Fibroblast of peridontal ligament (primary cell): ENCODE data around the gene PLEKHG4B.
A peak's percentile ranks its signal among the peaks of the same experiment; 100 is the strongest.

Experiments
- DNase-seq: peaks from one replicate; pipeline ENCODE4 v3.0.0-alpha.2; 2010; ENCODE audit errors: extremely low read depth

The PLEKHG4B gene

DNA sequence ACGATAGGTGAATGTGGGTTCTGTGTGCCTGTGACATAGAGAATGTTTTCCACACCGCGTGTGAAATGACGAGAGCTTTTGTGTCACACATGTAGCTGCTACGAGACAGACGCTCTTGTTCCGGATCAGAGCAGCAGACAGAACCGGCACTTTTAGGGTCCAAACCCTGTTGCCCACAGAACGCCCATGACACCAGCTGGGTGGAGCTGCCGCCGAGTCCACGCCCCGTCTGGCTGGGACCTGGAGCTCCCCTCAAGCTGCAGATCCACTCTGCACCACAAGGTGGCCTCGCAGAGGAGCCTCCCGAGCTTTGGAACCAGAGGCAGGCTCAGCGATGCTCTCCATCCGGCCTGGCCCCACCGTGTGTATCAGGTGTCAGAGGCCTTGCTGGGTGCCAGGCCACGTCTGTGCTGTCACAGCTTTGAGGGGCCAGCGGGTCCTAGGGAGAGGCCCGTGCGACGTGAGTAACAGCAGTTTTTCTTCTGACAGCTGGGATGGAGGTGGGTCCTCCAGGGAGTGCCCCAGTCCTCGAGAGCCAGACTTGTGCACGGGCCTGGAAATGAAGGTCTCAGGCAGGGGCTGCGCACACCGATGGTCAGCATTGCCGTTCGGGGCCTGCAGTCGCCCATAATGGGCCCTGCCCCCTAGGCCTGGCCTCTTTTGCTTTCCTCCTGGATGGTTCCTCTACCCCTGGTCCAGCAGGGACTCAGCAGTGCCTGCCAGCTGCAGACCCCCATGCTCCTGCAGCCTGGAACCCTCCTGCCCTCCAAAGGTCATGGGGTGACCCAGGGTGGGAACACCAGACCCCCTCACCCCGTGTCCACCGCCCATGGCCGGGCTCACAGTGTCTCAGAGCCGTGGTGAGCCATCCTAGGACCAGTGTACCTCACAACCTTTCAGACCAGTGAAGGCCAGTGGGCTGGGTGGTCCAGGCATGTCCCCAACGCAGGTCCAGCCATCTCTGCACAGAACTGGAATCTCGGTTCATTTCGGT, 96.8 kb downstream of the PLEKHG4B start:
- DNase-seq, result peak; percentile 76

DNA sequence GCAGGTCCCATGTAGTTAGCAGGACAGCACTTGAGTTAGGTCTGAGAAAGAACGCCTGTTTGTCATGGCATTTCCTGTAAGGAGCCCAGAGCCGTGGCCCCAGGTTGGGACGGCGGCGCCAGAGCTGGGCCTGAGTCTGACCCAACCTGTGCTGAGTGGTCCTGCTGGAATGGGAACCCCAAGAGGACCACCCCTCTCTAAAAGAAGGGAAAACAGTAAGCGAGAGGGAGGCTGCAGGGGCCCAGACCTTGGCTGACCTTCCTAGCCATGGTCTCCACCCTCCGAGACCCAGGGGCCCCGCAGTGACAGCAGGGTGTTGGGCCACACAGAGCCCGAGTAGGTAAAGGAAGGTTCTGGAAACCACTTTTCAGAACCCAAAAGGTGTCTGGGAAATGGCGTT, 97.5 kb downstream of the PLEKHG4B start:
- no peak for DNase-seq

DNA sequence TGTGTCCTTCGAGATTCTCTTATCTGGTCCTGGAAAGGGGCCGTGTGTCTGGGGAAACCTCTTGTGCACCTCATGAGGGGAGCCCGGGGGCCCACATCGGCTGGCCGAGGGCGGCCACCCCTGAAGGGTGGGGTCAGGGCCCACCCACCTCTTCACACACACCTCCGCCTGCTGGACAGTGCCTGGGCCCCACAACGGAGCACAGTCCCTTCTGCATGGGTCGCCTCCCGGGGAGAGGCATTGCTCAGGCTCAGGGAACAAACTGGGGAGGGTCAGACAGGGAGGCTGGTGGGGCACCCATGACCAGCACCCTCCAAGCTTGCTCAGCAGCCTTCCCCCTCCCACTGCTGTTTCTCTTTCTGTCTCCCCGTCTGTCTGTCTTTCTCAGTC, 98.0 kb downstream of the PLEKHG4B start:
- no peak for DNase-seq

DNA sequence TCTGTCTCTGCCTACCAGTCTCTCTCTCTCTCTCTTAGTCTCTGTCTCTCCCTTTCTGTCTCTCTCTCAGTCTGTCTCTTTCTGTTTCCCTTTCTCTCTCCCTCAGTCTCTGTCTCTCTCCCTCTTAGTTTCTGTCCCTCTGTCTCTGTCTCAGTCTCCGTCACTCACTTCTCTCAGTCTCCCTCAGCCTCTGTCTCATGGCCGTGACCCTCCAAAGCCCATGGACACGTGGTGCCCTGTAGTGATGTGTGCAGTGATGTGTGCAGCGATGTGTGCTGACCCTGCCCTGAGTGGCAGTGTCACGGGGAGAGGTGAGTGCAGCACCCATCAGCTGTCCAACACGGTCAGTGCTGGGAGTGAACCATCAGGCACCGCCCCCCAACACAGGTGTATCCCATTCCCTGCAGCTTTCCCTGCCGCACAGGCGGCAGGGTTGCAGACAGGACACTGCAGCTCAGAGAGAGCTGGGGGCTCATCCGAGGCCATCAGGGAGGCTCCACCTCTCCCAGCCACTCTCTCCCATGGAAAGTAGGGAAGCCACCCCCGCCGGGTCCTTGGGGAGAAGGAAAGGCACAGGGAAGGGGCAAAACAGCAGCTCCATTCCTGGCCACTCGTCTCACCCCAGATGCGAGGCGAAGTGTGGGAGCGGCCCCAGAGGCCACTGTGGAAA, 98.5 kb downstream of the PLEKHG4B start:
- no peak for DNase-seq

DNA sequence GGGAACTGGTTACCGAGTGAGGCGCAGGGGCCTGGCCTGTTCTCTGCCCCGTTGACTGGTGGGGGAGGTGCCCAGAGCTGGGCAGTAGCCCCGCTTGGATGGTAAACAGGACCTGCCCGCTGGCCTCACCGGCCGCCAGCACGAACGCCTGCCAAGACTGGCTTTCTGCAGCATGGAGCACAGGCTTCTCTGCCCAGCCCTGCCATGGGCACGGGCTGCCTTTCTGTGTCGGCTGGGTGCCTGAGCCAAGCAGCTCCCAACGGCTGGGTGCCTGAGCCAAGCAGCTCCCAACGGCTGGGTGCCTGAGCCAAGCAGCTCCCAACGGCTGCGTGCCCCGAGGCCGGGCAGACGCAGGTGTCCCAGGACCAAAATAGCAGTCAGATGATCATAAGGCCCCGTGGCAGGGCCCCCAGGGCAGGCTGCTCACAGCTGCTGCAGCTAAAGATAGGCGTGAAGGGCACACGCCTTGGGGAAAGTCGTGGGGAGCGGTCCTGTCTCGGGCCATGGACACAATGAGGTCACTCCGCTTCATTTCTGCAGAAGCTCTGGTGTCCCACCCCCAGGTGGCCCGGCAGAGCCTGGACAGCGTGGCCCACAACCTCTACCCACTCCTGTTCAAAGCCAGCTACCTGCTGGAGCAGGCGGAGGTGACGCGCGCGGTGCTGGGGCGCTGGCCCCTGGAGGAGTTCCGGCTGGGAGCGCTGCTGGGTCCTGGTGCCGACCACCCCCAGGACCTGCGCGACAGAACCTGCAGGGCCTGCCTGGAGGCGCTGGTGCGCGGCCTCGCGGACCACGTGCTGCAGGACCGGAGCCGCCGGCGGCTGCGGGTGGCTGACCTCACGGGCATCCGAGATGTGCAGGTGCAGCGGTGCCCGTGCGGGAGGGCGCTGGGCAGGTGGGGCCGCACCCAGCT, 99.3 kb downstream of the PLEKHG4B start, which contains the start of gene LRRC14B:
LRRC14B (plus strand) TSS at position 460 of the 913 bp plus-strand sequence; CDS start at position 504, 44 bp downstream.
- no peak for DNase-seq

DNA sequence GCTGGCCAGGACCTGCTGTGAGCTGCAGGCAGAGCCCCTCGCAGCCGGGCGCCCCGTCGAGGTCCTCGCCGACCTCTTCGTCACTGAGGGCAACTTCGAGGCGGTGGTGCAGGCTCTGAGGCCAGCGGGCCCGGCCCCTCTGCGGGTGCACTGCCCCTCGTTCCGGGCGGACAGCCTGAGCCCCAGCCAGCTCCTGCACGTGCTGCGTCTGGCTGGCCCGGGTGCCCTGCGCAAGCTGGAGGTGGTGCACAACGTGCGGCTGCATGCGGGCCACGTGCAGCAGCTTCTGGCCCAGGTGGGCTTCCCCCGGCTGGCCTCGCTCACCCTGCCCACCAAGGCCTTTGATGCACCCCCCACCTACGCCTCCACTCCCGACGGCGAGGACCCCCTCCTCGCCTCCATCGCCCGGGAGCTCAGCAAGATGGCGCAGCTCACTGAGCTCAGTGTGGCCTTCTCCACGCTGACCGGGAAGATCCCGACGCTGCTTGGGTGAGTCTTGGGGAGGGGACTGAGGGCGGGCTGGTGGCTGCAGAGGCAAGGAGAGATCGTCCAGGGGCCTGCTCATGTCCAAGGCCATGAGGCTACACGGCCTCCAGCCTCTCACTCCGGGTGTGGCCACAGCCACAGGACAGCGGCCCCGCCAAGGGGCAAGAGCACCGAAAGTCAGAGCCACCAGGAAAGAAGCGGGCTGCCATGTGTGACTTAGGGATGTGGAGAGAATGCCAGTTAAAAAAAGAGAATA, 100.2 kb downstream of the PLEKHG4B start:
- DNase-seq, result no peak

DNA sequence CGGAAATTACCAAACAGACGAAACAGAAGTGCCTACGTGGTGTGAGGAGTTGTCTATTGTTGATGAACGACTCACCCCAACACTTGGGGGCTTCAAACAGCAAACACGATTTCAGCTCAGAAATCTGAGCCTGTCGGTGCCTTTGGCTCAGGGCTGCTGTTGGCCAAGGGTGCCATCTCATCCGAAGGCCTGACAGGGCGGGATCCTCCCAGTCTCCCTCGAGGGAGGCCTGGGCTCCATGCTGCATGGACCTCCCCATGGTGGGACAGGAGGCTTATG, 100.7 kb downstream of the PLEKHG4B start:
- DNase-seq, result no peak

DNA sequence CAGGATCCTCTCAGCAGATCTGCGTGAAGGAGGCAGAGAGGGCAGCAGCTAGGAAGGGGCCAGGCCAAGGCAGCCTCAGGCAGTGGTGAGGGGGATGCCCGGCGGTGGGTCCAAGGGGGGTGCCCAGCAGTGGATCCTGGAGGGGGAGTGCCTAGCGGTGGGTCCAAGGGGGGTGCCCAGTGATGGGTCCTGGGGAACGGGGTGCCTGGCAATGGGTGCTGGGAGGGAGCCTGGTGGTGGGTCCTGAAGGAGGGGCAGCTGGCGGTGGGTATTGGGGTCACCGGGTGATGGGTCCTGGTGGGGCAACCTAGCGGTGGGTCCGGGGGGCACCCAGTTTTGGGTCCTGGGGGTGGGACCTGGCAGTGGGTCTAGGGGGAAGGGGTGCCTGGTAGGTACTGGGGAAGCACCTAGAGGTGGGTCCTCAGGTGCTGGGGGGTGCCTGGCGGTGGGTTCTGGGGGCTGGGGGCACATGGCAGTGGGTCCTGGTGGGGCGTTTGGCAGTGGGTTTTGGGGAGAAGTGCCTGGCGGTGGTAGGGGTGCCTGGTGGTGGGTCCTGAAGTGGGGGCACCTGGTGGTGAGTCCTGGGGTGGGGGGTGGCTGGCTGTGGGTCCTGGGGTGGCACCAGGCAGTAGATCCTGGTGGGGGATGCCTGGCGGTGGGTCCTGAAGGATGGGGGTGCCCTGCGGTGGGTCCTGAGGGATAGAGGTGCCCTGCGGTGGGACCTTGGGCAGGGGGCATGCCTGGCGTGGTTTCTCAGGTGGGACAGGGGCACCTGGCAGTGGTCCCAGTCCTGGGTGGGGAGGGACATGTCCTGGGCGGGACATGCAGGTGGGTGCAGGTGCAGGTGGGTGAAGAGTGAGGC, 101.2 kb downstream of the PLEKHG4B start:
- no peak for DNase-seq

DNA sequence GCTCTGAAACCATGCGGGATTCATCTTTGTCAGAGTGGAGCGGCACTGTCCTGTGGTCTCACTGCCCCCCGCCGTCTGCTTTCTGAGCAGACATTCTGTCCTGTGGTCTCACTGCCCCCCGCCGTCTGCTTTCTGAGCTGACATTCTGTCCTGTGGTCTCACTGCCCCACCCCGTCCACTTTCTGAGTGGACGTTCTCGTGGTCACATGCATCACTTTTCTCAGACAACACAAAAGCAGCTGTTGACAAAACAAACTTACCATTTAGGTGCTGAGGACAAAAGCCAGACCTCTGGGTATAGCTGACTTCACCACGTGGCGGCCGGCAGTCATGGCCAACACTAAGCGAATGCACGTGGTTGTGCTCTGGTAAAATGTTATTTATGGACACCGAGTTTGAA, 102.1 kb downstream of the PLEKHG4B start:
- no peak for DNase-seq

DNA sequence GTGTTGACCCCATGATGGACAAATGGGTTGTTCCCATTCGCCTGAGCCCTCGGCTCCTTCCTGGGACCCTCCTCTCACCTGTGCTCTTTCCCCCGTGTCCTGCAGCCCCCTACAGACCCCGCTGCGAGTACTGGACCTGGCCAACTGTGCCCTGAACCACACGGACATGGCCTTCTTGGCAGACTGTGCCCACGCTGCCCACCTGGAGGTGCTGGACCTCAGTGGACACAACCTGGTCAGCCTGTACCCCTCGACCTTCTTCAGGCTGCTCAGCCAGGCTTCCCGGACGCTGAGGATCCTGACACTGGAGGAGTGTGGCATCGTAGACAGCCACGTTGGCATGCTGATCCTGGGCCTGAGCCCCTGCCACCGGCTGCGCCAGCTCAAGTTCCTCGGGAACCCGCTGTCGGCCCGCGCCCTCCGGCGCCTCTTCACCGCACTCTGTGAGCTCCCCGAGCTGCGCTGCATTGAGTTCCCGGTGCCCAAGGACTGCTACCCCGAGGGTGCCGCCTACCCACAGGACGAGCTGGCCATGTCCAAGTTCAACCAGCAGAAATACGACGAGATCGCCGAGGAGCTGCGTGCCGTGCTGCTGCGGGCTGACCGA, 102.7 kb downstream of the PLEKHG4B start:
- no peak for DNase-seq

DNA sequence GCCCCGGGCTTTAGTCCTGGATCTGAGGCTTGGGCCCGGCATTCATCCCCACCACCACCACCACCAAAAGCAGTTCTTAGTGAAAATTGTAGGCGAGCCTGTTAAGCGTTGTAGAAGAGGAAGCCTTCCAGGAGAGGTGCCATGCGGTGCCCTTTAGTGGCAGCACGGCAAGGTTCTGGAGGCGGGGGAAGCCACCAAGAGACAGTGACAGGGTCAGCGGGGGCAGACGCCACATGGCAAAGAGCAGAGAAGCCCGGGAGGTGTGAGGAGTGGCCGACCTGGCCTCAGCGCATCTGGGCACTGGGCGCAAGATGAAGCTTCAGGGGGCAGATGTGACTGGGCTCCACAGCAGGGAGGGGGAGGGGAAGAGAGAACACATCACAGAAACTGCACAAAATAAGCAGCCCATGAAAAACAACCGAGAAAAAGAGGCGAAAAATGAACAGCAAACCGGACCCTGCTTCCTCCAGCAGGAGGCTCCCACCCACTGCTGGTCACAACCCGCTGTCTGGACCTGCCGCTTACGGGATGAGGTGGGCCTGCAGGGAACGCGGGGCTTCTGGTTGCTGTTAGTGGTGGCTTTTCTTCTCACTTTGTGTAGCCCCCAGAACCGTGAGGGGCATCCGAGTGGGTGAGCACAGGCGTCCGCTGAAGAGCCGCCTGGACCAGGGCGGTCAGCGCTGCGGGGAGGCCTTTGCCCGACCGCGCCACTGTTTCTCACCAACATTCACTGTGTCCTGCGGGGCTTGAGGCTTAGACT, 103.6 kb downstream of the PLEKHG4B start:
- no peak for DNase-seq

DNA sequence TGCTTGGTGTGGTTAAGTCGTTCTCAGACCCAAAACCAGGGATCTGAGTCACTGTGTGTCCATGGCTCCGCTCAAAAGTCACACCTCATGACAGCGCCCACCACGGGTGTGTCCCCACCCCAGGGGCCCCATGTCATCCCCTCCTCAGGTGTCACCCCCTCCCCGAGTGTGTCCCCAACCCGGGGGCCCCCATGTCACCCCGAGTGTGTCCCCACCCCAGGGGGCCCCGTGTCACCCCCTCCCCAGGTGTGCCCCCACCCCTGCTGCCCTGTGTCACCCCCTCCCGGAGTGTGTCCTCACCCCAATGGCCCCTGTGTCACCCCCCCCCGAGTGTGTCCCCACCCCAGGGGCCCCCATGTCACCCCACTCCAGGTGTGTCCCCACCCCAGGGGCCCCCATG, 104.4 kb downstream of the PLEKHG4B start:
- DNase-seq, result no peak

DNA sequence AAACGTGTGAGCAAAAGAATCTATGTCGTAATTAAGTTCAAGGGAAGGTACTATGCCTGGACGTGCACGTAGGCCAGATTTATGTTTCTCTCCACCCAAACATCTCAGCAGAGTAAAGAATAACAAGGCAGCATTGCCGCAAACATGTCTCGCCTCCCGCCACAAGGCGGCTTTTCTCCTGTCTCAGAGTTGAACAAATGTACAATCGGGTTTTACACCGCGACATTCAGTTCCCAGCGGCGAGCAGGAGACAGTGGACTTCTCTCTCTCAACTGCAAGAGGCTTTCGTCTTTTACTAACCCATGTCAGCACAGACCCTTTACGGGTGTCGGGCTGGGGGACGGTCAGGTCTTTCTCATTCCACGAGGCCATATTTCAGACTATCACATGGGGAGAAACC, 105.1 kb downstream of the PLEKHG4B start:
- peak; percentile 21 for DNase-seq

DNA sequence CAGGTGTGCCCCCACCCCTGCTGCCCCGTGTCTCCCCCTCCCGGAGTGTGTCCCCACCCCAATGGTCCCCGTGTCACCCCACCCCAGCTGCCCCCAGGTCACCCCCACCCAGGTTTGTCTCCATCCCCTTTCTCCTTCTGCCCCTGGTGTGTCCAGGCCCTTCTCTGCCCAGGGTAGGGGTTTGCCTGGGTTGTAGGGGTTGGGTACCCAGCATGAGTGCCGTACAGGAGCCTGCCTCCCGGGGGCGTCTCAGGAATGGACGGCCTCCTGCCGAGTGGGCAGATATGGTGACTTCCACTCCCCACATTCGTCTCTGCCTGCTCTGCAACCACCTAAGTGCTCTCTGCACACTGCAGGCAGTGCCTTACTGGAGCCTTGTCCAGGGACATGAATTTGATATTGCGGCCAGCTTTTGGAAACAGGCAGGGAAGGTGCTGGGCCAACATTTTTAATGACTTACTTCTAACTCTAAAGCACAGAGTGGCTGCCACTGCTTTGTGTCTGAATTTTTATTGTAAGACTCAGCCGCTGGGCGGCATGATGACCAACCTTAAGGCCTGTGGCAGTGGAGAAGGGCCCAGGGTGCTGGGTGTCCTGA, 106.0 kb downstream of the PLEKHG4B start:
- no peak for DNase-seq

DNA sequence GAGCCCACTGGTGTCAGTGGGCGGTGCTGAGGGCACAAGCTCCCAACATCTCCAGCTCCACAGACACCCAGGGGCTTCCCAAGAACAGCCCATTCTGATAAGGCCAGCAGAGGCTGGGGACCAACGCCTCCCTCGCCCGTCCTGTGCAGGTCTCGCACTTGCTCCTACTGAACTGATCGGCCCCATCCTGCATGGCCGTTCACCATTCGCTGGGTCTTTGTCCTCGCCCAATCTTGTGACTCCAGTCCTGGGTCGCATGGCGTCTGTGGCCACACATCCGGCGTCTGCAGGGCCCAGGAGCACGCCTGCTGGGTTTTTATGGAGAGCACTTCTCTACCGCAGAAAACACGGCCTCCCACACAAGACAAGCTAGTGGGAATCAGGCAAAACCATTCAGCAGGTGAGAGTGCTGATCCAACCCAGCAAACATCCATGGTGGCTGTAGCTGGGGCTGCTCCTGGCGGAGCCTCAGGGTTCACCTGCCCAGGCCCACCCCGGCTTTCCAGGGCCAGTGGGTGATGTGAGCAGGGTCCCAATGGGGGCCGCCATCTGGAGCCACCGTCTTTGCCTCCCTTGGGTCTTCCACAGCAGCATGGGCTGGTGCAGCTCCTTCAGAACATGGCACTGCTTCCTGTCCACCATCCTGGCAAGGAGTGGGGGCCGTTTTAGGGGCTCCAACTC, 106.7 kb downstream of the PLEKHG4B start:
- no peak for DNase-seq

DNA sequence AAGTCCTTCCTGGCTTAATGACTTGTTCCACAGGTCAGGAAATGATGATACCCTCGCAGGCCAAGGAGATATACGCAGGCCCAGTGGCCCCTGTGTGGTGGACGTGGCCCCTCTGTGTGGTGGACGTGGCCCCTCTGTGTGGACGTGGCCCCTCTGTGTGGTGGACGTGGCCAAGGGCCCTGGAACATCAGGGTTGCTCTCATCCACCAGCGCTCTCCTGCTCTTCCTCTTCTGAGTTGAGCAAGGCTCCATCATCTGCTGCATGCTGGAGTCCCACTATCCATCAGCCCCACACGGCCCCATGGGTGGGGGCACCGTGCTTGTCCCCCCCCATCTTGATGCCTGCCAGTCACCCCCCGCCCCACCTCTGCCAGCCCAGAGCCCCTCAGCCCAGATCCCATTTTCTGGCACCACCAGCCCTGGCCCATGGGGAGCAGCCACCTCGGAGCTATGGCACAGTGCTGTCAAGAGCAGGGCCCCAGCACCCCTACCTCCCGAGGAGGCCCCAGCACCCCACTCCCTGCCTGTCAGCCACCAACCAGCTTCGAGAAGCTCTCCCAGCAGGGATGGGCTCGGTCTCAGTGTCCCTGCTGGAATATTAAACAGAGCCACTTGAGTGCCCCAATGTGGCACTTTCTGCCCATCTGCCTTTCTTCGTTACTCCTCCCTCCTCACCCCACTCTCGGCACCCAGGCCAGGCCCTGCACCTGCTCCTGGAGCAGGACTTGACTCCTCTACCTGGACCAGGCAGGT, 107.4 kb downstream of the PLEKHG4B start:
- DNase-seq, result no peak

DNA sequence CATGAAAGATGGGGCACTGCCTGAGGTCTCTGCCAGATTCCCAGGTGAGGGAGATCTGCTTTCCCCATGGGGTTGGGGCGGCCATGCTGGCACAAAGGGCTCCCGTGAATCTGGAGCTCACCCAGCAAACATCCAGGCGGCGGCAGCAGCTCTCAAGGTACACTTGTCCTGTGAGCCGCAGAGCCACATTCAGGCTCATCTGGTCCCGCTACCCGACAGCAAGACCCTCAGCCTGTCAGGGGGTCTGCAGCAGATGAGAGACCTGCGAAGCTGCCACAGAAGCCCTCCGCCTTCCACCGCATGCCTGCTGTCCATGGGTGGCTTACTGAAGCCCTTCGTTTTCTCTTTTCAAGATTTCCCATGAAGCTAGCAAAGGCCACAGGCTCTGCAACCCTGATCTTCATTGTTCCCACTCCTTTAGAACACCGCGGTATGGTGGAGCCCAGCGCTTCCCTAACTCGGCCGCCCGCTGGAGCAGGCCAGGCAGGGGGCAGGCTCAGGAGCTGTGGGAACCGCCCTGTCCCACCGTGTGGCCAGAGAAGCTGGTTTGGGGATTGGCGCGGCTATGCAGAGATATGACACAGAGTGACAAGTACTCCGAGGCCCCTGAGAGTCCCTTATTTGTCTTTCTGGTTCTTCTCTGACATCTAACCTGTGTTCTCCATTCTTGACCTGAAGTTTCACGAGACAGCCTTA, 108.1 kb downstream of the PLEKHG4B start:
- DNase-seq, result no peak
